ENCODE data around the gene NR4A1. TPM values are rescaled to one million over a fixed set of nuclear protein-coding genes. Genes with fewer than 3 reads are reported as not detected.

The NR4A1 gene
- total RNA-seq, 1 experiment from 2014 or later, result 2.5 TPM

DNA sequence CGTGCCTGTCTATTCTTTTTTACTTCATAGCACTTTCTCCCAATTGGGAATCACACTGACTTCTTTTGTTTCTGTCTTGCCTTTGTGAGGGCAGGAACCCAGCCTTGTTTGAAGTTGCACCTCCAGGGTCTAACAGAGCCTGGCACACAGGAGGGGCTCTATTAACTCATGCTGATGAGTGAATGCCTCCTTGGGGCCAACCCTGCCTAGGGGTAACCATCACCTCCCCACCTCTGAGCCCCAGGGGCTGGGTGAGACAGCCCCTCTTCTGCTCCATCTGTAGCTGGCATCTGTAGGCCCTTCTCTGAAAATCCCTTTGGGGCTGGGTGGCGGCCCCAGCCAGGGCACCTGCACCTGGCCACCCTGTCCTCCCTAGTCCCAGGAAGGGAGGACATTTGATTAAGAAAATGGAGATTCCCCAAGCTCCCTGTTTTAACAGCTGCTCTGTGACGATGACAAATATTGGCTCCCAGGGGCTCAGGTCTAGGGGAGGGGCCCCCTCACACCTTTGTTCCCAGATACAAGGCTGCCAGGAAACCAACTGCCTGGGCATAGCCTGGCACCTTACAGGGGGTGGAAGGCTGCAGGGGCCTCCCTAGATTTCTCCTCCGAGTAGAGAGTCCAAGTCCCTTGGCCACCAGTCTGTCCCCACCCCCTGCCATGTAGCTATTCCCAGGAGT, 32.7 kb upstream of the NR4A1 start:
- DNase-seq (ENCODE audit: low read depth), result no peak

DNA sequence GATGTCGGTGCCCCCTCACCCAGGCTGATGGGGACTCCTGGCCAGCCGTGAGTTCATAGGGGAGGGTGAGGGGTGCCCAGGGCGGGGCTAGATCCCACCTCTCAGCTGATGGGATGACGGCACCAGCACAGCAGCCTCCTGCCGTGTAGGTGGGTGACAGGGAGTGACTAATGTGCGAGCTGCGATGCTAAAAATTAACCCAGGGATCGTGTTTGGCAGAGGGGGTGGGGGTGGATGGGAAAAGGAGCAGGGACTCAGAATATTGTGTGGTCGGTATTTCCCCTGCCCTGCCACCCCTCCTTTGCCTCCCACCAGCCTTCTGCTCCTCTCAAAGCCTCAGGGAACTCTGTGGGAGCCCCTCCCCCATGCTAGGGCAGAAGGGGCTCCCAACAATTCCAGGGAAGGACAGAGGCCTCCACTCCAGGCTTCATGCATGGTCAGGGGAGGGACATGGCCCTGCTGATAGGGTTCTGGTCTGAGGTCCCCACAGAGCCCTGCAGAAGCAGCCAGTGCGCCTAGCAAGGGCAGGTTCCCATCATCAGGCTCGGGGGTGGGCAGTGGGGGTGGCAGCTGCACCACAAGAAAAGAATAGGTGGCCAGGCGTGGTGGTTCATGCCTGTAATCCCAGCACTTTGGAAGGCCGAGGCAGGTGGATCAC, 32.0 kb upstream of the NR4A1 start:
- no peak for DNase-seq (ENCODE audit: low read depth)

DNA sequence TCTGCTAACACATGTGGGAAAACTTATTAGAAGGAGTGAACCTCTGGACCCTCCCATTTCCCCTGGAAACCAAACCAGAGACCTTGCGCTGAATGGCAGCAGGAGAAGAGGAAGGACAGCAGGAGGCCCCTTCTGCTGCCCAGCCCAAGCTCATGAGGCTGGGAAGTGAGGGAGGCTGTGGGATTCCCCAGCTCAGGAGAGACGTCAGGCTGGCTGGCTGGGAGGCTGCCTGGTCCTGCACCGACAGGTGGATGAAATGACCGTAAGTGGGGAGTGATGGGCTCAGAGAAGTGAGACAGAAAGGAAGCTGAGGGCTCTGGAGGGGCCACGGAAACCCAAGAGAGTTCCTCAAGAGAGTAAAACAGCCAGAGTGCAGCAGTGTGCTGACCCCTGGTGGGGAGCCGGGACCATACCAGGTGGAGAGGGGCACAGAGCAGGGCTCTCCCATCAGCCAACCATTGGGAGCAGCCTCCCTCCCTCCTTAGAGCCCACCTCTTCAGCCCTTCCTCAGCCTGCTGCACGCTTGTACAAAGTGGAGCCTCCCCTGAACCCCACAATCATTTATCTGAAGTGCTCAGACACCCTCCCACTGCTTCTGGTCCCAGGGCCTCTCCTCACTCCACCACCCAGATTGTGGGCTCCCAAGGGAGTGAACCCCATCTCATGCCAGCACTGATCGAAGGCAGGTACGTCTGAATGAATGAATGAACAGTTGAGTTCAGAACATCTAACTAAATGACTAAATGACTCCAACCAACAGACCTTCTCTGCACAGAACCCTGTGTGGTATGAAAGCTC, 30.5 kb upstream of the NR4A1 start:
- peak; percentile 39 for DNase-seq (ENCODE audit: low read depth)

DNA sequence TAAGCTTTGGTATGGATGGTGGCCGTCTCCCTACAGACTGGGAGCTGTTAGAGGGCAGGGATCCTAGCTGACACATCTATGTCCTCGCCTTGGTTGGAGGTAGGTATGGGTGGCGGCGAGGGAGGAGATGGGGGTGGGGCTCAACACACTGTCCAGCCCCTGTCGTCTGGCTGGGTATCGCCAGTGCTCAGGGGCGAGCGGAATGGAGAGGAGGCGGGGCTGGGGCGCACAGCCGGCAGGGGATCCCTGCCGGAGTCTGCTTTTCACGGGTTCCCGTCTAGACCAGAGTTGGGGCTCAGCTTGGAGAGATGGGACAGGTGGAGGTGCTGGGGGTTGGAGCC, 28.4 kb upstream of the NR4A1 start:
- DNase-seq (ENCODE audit: low read depth), result peak; percentile 12

DNA sequence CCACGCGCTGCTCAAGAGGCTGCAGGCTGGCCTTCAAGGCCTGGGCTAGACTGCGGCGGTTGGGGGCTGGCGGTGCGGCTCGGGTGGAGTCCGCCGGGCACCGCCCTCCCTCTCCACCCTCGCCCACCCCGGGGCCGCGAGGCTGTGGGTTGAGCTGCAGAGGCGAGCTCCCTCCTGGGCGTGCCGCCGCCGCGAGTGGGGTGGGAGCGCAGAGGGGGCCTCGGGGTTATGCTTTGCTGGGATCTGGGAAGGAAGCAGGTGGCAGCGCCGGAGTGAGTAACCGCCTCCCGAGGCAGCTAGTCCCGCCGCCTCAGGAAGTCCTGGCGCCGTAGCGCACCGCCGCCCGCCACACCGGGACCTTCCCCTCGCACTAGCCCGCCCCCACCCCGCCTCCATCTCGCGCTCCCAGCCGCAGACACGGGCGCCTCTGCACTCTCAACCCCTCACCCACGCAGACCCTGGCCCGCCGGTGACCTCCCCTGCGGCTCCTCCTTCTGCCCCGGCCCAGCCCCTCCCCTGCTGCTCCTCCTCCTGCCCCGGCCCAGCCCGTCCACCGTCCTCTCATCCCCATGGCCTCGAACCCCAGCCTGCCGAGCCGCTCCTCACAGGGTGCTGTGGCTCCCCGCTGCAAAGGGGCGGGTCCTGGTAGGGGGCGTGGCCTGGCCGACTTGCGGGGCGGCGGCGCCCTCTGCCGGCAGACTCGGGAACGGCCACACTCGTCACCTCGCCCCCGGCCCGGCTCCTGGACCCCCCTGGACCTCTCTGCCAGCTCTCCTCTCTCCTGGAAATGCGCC, 27.9 kb upstream of the NR4A1 start:
- DNase-seq (ENCODE audit: low read depth), result peak; percentile 57

DNA sequence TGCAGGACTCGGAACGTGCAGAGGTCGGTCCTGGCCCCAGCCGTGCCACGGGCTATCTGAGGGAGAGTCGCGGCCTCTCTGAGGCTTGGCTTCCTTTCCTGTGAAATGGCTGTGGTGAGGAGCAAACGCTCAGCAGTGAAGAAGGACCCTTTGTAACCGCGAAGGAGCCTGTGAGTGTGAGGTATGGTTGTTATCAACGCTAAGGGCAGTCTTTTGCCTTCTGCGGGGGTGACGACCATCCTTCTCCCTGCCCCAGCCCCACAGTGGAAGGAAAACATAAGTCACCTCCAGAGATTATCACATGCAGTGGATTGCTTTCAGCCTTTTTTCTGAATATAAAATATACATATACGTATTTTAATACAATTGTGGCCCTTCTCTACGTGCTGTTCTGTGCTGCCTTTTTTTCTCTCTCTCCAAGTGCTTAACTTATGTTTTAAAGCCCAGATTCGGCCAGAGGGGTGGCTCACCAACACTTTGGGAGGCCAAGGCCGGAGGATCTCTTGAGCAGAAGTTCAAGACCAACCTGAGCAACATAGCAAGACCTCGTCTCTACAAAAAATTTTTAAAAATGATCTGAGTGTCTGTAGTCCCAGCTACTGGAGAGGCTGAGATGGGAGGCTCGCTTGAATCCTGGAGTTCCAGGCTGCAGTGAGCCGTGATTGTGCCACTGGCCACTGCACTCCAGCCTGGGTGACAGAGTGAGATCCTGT, 27.1 kb upstream of the NR4A1 start:
- DNase-seq (ENCODE audit: low read depth), result no peak

DNA sequence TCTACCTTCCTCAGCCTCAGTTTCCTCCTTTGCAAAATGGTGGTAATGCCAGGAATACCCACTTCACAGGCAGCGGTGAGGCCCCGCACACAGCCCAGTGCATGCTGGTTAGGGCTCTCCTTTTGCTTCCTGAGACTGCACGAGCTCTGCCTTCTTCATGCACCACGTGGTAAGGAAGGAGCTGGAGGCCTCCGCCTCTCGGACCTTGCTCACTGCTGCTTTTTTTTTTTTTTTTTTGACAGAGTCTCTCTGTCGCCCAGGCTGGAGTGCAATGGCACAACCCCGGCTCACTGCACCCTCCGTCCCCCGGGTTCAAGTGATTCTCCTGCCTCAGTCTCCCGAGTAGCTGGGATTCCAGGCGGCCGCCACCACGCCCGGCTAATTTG, 26.4 kb upstream of the NR4A1 start:
- no peak for DNase-seq (ENCODE audit: low read depth)

DNA sequence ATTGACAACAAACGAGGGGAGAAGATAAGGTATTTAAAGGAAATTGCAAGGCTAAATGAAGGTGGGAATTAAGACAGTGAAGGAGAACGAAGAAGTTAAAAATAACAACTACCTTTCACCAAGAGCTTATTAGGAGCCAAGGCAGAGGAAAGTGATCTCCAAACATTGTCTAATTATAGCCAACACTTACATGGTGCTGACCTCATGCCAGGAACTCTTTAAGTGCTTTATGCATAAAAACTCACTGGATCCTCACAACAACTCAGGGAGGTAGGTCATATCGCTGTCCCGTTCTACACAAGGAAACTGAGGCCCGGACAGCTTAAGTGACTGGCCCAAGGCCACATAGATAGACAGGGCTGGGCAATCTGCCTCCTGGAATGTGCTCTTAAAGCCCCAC, 25.0 kb upstream of the NR4A1 start:
- no peak for DNase-seq (ENCODE audit: low read depth)

DNA sequence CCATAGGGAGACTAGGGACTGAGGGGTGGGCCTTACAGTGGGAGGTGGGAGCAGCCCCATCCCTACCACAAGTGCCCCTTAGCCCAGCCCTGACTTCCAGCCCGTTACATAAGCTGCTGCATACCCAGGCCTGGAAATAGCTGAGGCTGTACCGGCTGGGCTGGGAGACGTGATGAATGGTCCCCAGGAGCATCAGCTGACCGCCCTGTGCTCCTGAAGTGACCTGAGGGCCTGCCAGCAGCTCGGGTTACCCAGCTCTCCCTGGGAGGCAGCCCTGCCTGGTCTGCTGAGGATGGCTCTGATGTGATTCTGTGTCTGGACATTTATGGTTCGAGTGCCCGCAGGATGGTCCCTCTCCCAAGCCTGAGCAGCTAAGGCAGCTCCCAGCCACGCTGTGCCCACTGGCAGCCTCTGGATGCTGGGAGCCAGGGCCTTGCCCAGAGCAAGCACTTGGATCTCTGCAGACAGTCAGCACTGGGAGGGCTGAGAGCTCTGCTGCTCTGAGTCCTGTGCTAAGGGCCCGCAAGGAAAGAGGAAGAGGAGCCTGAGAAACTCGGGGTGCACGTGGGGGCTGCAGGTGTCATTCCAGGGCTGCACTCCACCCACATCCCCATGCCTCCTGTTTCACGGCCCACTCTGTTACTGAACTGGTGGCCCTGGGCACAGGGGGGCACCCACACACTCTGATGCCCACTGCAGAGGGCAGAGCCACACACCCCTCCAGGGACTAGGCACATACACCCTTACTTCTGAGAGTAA, 24.0 kb upstream of the NR4A1 start:
- DNase-seq (ENCODE audit: low read depth), result no peak

DNA sequence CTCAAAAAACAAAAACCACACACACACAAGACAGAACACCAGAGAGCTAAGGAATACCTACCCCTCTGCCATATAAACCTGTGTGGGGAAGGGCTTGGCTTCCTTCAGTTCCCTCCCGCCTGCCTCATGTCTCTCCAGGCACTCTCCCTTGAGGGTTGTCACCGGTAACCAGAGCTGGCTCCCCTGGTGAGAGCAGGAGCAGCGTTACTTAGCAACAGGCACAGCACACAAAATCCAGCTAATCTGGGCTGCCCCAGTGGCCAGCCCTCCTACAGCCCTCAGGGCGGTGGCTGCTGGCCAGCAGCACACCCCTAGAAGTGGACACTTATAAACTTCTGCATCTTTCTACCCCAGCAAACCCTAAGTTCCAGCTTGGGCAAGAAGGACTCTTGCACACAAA, 21.6 kb upstream of the NR4A1 start:
- peak; percentile 87 for DNase-seq (ENCODE audit: low read depth)

DNA sequence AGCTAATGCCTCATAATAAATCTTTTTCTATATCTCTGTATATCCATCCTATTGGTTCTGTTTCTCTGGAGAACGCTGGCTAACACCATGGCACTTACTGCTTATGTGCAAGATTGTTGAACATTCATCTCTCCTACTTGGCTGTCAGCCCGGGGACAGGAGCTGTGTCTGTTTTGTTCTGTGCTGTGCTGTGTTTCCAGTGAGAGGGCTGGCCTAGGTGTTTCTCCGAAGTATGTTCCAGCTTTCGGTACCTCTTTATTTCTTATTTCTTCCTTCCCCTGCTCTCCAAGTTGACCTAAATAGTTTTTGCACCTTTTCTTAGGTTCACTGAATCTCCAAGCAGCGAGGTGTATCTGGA, 18.8 kb upstream of the NR4A1 start:
- peak; percentile 68 for DNase-seq (ENCODE audit: low read depth)

DNA sequence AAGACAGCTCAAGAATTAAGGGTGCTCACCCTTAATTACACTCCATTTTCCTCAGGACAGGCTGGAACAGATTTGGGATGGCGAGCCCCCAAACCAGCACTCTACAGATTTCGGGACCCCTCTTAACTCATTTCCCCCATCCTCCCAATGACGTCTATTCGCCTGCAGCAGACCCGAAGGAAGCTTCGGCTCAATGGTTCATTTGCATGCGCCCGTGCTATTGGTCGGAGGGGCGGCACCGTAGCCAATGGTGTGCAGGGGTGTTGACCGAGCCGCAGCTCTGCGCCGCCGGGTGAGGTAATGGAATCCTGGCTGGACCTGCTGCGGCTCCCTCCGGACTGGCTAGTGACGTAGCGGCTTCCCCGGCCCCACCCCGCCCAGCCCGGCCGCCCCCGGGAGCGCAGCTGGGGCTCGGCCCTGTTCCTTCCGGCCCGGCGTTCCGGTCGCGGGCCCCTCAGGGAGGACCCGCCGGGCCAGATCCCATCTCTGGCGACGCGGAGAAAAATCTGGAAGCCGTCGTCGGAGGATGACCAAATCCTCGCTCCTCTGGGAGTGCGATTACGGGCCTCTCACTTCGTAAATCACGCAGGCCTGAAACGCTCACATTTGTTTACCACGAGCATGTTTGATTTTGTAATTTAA, 18.3 kb upstream of the NR4A1 start:
- DNase-seq (ENCODE audit: low read depth), result peak; percentile 94

DNA sequence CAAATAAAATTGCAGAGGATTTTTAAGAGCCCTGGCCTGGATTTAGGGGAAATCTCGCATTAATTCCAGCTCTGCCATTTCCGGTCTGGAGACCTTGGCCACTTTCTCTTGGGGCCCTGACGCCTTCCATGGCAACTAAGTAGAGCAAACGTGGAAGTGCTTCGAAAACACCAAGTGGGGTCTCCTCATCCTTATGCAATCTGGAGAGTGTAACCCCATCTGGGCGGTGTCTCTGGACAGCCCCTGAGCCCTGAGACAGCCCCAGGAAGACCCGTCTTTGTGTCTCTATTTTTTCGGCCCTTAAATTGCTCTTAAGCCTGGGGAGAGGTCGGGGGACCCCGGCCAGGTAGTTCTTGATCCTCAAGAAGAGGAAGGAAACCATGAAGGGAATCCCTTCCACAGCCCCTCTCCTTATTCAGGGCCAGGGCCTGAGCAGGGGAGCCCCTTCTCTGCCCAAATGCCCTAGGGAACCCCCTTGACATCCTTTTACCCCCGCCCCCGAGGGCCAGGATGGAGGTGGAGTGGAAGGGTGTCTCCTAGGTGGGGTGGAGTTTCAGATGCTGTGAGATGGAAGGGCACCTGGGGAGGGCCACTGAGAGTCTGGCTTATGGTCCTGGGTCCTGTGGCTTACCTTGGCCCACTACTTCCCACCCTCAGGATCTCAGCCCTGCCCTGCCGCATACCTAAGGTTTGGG, 17.6 kb upstream of the NR4A1 start:
- DNase-seq (ENCODE audit: low read depth), result no peak

DNA sequence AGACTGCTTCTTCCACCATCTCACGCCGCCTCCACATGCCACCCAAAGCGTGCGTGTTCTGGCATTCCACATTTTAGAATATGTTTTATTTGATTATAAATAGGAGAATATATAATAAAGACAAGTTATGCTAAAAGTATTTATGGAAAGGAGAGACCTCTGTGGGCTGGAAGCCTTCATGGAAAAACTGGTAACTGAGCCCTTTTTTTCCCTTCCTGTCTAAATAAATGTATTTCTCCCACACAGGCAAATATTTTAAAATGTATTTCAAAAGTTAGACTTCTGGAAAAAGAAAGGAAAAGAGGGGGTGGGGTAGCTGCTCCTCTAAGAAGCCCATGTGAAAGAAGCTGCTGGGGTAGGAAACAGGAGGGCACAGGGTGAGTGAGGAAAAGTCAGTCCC, 16.1 kb upstream of the NR4A1 start:
- DNase-seq (ENCODE audit: low read depth), result no peak

DNA sequence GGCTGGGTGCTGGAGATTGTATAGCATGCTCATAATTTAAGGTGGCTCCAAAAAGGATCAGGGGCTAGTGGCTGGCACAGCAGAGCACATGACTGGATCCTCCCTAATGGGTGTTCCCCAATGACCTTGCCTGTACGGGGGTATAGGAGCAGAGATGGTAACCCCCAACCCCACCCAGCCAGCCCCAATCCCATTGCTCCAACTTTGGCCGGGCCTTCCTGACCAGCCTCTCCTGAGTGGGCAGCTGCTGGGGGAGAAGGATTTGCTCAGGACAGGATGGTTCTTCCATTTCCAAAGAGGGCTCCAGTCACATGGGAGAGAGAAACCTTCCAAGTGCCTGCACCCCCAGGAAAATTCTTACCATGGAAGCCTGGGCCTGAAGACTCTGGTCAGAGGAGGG, 15.3 kb upstream of the NR4A1 start:
- no peak for DNase-seq (ENCODE audit: low read depth)

DNA sequence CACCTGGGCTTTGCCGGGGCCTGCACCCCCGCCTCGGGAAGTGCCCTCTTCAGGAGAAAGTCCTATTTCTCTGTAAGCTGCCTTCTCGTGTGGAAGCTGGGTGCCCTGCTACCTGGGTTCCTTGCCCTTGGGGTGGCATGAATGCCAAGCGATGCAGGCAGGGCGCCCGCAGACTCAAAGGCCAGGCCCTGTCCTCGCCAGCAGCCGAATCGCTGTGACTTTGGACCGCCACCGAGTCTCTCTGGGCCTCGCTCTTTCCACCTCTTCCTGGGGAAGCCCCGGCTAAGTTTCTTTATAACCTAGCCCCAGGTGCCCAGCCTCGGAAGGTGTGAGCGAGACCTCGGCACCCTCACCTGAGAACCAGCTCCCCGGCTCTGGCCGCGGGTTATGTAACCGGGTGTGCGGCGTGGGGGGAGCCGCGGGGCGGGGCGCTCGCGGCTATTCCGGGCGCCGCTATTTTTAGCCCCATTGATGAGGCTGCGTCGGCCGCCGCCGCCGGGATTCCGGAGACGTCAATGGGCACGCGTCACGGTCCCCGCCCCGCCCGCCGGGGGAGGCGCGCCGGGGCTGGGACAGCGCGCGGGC, 14.6 kb upstream of the NR4A1 start:
- DNase-seq (ENCODE audit: low read depth), result peak; percentile 77

DNA sequence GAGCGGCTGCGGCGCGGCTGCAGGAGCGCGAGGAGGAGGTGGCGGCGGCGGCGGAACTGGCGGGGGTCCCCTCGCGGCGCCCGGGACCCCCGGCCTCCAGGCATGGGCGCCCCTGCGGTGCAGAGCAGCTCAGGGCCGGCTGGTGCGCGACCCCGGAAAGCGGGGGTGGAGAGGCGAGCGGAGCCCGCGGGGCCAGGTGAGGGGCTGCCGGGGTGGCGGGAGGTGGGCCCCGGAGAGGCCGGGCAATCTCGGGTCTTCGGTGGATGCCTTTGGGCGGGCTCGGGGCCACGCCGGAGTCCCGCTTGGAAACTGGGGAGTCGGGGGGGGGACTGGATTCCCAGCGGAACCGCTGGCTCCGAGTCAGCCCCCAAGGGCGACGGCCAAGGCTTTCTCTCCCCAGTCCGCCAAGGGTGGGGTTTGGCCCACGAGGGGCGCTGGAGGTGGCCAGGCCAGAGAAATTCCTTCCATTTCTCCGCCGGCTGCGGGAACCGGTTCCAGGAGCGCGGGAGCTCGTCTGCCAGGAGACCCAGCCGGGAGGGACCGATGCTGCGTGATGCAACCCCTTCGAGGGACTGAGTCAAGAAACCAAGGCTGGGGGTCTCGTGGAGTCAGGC, 13.9 kb upstream of the NR4A1 start:
- peak; percentile 33 for DNase-seq (ENCODE audit: low read depth)

DNA sequence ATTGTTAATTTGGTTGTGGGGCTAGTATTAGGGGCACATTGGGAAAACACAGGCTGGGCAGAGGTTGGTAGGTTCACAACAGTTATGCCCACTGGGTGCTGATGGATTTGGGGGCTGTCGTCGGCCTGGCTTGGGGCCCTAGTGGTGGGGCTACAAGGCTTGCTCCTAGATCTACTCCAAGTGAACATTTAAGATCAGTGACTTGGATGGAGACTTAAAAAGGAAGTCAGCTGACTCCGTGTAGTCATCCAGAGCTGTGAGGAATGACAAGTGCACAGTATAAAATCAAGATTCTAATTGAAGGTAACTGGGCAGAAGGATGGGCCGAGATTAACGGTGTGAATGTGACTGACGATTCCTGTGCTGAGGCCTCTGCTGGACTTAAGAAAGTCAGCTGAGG, 12.8 kb upstream of the NR4A1 start:
- DNase-seq (ENCODE audit: low read depth), result peak; percentile 18

DNA sequence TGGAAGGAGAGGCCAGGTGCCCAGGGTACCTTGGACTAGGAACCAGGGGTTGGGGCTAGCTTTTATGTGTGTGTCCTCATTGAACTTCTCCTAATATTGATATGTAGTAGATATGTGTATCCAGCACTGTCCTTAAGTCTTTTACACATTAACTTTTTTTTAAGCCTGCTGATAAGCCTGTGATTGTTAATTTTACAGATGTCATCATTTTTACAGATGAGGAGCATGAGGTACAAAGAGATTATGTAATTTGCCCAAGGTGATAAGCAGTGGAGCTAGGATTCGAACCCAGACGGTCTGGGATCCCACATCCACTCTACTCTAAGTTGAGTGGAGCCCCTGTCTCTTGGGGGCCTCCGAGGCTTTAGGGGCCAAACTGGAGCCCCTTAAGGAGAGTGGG, 10.2 kb upstream of the NR4A1 start:
- no peak for DNase-seq (ENCODE audit: low read depth)
